Spleen (tissue), 11 donors: ENCODE data around the gene KRTAP6-1. TPM values are rescaled to one million over a fixed set of nuclear protein-coding genes. Genes with fewer than 3 reads are reported as not detected.

ENCODE experiments used
- DNase-seq: peaks from one replicate; pipeline ENCODE4 v3.0.0-alpha.2; 2020
- H3K27ac ChIP-seq, 8 donors: fragments of 200-600 bp; sonication (generic) in 7 of 8; 1 replicate in 4 of 8; 2 replicates in 4 of 8; pipeline versions ENCODE4 v1.5.0 to v1.8.0; 2016 to 2021; ENCODE audit warnings: inconsistent platforms in 4 of 8, mild to moderate bottlenecking in 4 of 8, moderate library complexity in 1 of 8
- H3K27me3 ChIP-seq, 7 donors: fragments of 200-600 bp; sonication (generic) in 6 of 7; replicated peaks in 1 of 7; 1 replicate in 4 of 7; 2 replicates in 3 of 7; pipeline versions ENCODE4 v1.5.0 to v1.8.0; 2016 to 2021; ENCODE audit warnings: inconsistent platforms in 3 of 7, mild to moderate bottlenecking in 1 of 7
- H3K36me3 ChIP-seq, 6 donors: fragments of 200-600 bp; sonication (generic) in 5 of 6; 1 replicate in 4 of 6; 2 replicates in 2 of 6; pipeline versions ENCODE4 v1.5.0 to v1.8.0; 2016 to 2021; ENCODE audit warnings: inconsistent platforms in 2 of 6
- H3K4me1 ChIP-seq, 6 donors: fragments of 200-600 bp; sonication (generic) in 5 of 6; 1 replicate in 3 of 6; 2 replicates in 3 of 6; pipeline versions ENCODE4 v1.5.0 to v1.8.0; 2016 to 2021; ENCODE audit warnings: inconsistent platforms in 3 of 6
- H3K4me3 ChIP-seq, 8 donors: fragments of 200-600 bp; sonication (generic) in 7 of 8; 1 replicate in 4 of 8; 2 replicates in 4 of 8; pipeline versions ENCODE4 v1.5.0 to v1.8.0; 2016 to 2021; ENCODE audit warnings: inconsistent platforms in 4 of 8, mild to moderate bottlenecking in 4 of 8, moderate library complexity in 2 of 8
- H3K9me3 ChIP-seq, 8 donors: fragments of 200-600 bp; sonication (generic) in 7 of 8; 1 replicate in 4 of 8; 2 replicates in 4 of 8; pipeline versions ENCODE4 v1.5.0 to v1.8.0; 2016 to 2021; ENCODE audit warnings: inconsistent platforms in 4 of 8
- CTCF ChIP-seq, 11 experiments: fragments of 200-600 bp in 7 of 11; fragments of 450-650 bp in 4 of 11; sonication (generic) in 4 of 11; IDR thresholded peaks in 8 of 11; conservative IDR thresholded peaks in 3 of 11; 1 replicate in 7 of 11; 2 replicates in 4 of 11; pipeline versions ENCODE4 v1.4.0 to v1.8.0; 2016 to 2021; ENCODE audit warnings: antibody characterized with exemption in 11 of 11, inconsistent platforms in 4 of 11, mild to moderate bottlenecking in 1 of 11
- POLR2A ChIP-seq, 3 donors: fragments of 450-650 bp; IDR thresholded peaks; one replicate each; pipeline ENCODE4 v1.5.1; 2017; ENCODE audit warnings: antibody characterized with exemption in 3 of 3, mild to moderate bottlenecking in 1 of 3
- POLR2AphosphoS5 ChIP-seq, 3 donors: sonication (generic); formaldehyde crosslinking; IDR thresholded peaks; one replicate each; pipeline ENCODE4 v1.5.1; 2017; ENCODE audit warnings: antibody characterized with exemption in 3 of 3
- WGBS, 5 donors: extraction: QIAGEN DNeasy Blood & Tissue Kit in 3 of 5; methylation state at CpG; one replicate each; pipeline versions ENCODE4 v1.1.5 to v1.1.7; 2013 to 2018; 5-methylcytosine and 5-hydroxymethylcytosine counted together
- intact Hi-C: fragments of 100-400 bp; cut with DNase I; formaldehyde crosslinking; loops from one replicate; pipeline ENCODE4 v1.15.0; 2023; ENCODE audit warnings: low total_unique reads
- polyA plus RNA-seq, 3 donors: library from polyadenylated mRNA; stranded (reverse); fragments of 200-250 nt; gene quantifications; one replicate each; pipeline ENCODE4 v1.2.1, GENCODE V29; 2013
- small RNA-seq, 4 donors: library from RNA; depleted of rRNA; stranded (forward); fragments of <200 nt; gene quantifications; one replicate each; pipeline ENCODE3, GENCODE V24; 2016
- total RNA-seq, 7 donors: library from RNA; depleted of rRNA in 3 of 7; stranded (reverse); fragments of >200 nt in 3 of 7; fragmentation: NEBNext Ultra II Directional in 4 of 7; extraction: Animal tissue kit (Norgen Biotek cat#: 25700) in 4 of 7; gene quantifications; one replicate each; pipeline versions ENCODE4 v1.1.0 to v1.2.1, GENCODE V29; 2016 to 2021
- donor health status: healthy with polysubstance abuse.
- donor health status: DM: no; HTN: no; CAD: no; lungs with moderate emphysema.
- donor health status: DM: no; HTN: no; CAD: no.
- donor health status: Bipolar disorder and iron deficiency.
- donor health status: healthy.
- donor health status: DM: no; HTN: no; CAD: no.
- donor health status: DM: yes; HTN: yes; CAD: no.

KRTAP6-1 gene
- total and polyA plus RNA-seq, 10 donors = not detected

GRCh38 chr21:30567617-30568016 lies 46.1 kb downstream of the KRTAP6-1 start:
- Histone ChIP-seq H3K27ac (no peak overlapping the region), H3K27me3 (no peaks in the 10 kb centered on the region), H3K4me1 (no peaks in the 10 kb centered on the region), H3K9me3 (no peaks in the 10 kb centered on the region), H3K4me3 (no peak overlapping the region), H3K36me3 (no peaks in the 10 kb centered on the region)
- no peak for DNase-seq
- intact Hi-C loops = no loop called here
- no peak for TF ChIP-seq POLR2A (IDR thresholded peaks at IDR 0.05)
- TF ChIP-seq POLR2AphosphoS5 (IDR thresholded peaks at IDR 0.05) = no peak
- no peak for TF ChIP-seq CTCF (IDR thresholded peaks at IDR 0.05 in 8 of 11, conservative IDR thresholded peaks at IDR 0.05 in 3 of 11)

GRCh38 chr21:30563630-30564029 lies 50.1 kb downstream of the KRTAP6-1 start:
- no peak for DNase-seq
- Histone ChIP-seq H3K27ac (no peak overlapping the region), H3K4me3 (no peak overlapping the region), H3K36me3 (no peaks in the 10 kb centered on the region), H3K27me3 (no peaks in the 10 kb centered on the region), H3K9me3 (no peaks in the 10 kb centered on the region), H3K4me1 (no peaks in the 10 kb centered on the region)
- 82 to 95% (median 90%) methylated on average over 2 of the region's 2 CpGs for WGBS, 5 donors
- no peak for TF ChIP-seq POLR2A (IDR thresholded peaks at IDR 0.05)
- TF ChIP-seq CTCF (IDR thresholded peaks at IDR 0.05 in 8 of 11, conservative IDR thresholded peaks at IDR 0.05 in 3 of 11) = no peak
- no peak for TF ChIP-seq POLR2AphosphoS5 (IDR thresholded peaks at IDR 0.05)
- intact Hi-C loops = no loop called here

Small RNA genes within 50 kb of the gene (small RNA-seq; reads per million reads assigned to genes)
- 0 reads per million in 4 donors for gene KRTAP20-1
- 0 reads per million in 4 donors for gene KRTAP20-3
- 0 reads per million in 4 donors for gene KRTAP20-4
- 0 reads per million in 4 donors for gene KRTAP22-1
- gene KRTAP22-2 = 0 reads per million in 4 donors

Other genes with a start within 250 kb of the KRTAP6-1 start
- not detected for gene KRTAP13-2, start 241.7 kb downstream of the KRTAP6-1 start, total RNA-seq
- gene KRTAP13-2, start 241.7 kb downstream of the KRTAP6-1 start, polyA plus RNA-seq = not detected
- gene KRTAP13-1, start 217.9 kb downstream of the KRTAP6-1 start, total RNA-seq = not detected
- not detected for gene KRTAP13-1, start 217.9 kb downstream of the KRTAP6-1 start, polyA plus RNA-seq
- gene KRTAP13-3, start 188.0 kb downstream of the KRTAP6-1 start, total RNA-seq = not detected
- not detected for gene KRTAP13-3, start 188.0 kb downstream of the KRTAP6-1 start, polyA plus RNA-seq
- not detected for gene KRTAP13-4, start 183.7 kb downstream of the KRTAP6-1 start, total RNA-seq
- not detected for gene KRTAP13-4, start 183.7 kb downstream of the KRTAP6-1 start, polyA plus RNA-seq
- gene KRTAP15-1, start 173.7 kb downstream of the KRTAP6-1 start, total RNA-seq = not detected
- not detected for gene KRTAP15-1, start 173.7 kb downstream of the KRTAP6-1 start, polyA plus RNA-seq
- not detected for gene KRTAP19-1, start 133.6 kb downstream of the KRTAP6-1 start, total RNA-seq
- gene KRTAP19-1, start 133.6 kb downstream of the KRTAP6-1 start, polyA plus RNA-seq = not detected
- not detected for gene KRTAP19-2, start 126.5 kb downstream of the KRTAP6-1 start, total RNA-seq
- gene KRTAP19-2, start 126.5 kb downstream of the KRTAP6-1 start, polyA plus RNA-seq = not detected
- gene KRTAP19-3, start 121.9 kb downstream of the KRTAP6-1 start, total RNA-seq = not detected
- not detected for gene KRTAP19-3, start 121.9 kb downstream of the KRTAP6-1 start, polyA plus RNA-seq
- gene KRTAP19-4, start 116.8 kb downstream of the KRTAP6-1 start, total RNA-seq = not detected
- gene KRTAP19-4, start 116.8 kb downstream of the KRTAP6-1 start, polyA plus RNA-seq = not detected
- not detected for gene KRTAP19-5, start 111.8 kb downstream of the KRTAP6-1 start, total RNA-seq
- gene KRTAP19-5, start 111.8 kb downstream of the KRTAP6-1 start, polyA plus RNA-seq = not detected
- gene KRTAP19-6, start 72.1 kb downstream of the KRTAP6-1 start, total RNA-seq = not detected
- not detected for gene KRTAP19-6, start 72.1 kb downstream of the KRTAP6-1 start, polyA plus RNA-seq
- not detected for gene KRTAP19-7, start 52.6 kb downstream of the KRTAP6-1 start, total RNA-seq
- not detected for gene KRTAP19-7, start 52.6 kb downstream of the KRTAP6-1 start, polyA plus RNA-seq
- gene KRTAP22-2, start 23.5 kb downstream of the KRTAP6-1 start, total RNA-seq = not detected
- not detected for gene KRTAP22-2, start 23.5 kb downstream of the KRTAP6-1 start, polyA plus RNA-seq
- not detected for gene KRTAP6-3, start 21.5 kb downstream of the KRTAP6-1 start, total RNA-seq
- gene KRTAP6-3, start 21.5 kb downstream of the KRTAP6-1 start, polyA plus RNA-seq = not detected
- not detected for gene KRTAP6-2, start 15.0 kb downstream of the KRTAP6-1 start, total RNA-seq
- gene KRTAP6-2, start 15.0 kb downstream of the KRTAP6-1 start, polyA plus RNA-seq = not detected
- not detected for gene KRTAP22-1, start 12.8 kb downstream of the KRTAP6-1 start, total RNA-seq
- not detected for gene KRTAP22-1, start 12.8 kb downstream of the KRTAP6-1 start, polyA plus RNA-seq
- gene KRTAP20-1, start 2.5 kb upstream of the KRTAP6-1 start, total RNA-seq = not detected
- gene KRTAP20-1, start 2.5 kb upstream of the KRTAP6-1 start, polyA plus RNA-seq = not detected
- not detected for gene KRTAP20-4, start 6.7 kb upstream of the KRTAP6-1 start, total RNA-seq
- gene KRTAP20-4, start 6.7 kb upstream of the KRTAP6-1 start, polyA plus RNA-seq = not detected
- gene KRTAP20-2, start 21.3 kb upstream of the KRTAP6-1 start, total RNA-seq = not detected
- gene KRTAP20-2, start 21.3 kb upstream of the KRTAP6-1 start, polyA plus RNA-seq = not detected
- gene KRTAP20-3, start 28.9 kb upstream of the KRTAP6-1 start, total RNA-seq = not detected
- not detected for gene KRTAP20-3, start 28.9 kb upstream of the KRTAP6-1 start, polyA plus RNA-seq
- not detected for gene KRTAP21-3, start 104.8 kb upstream of the KRTAP6-1 start, total RNA-seq
- not detected for gene KRTAP21-3, start 104.8 kb upstream of the KRTAP6-1 start, polyA plus RNA-seq
- not detected for gene KRTAP21-2, start 133.3 kb upstream of the KRTAP6-1 start, total RNA-seq
- gene KRTAP21-2, start 133.3 kb upstream of the KRTAP6-1 start, polyA plus RNA-seq = not detected
- not detected for gene KRTAP21-1, start 141.5 kb upstream of the KRTAP6-1 start, total RNA-seq
- not detected for gene KRTAP21-1, start 141.5 kb upstream of the KRTAP6-1 start, polyA plus RNA-seq
- not detected for gene KRTAP8-1, start 199.3 kb upstream of the KRTAP6-1 start, total RNA-seq
- gene KRTAP8-1, start 199.3 kb upstream of the KRTAP6-1 start, polyA plus RNA-seq = not detected
- gene KRTAP7-1, start 215.8 kb upstream of the KRTAP6-1 start, total RNA-seq = not detected
- not detected for gene KRTAP7-1, start 215.8 kb upstream of the KRTAP6-1 start, polyA plus RNA-seq